Endodermal cell (in vitro differentiated cells): ENCODE results near the gene KIF26A. TPM values are rescaled to one million over a fixed set of nuclear protein-coding genes. Genes with fewer than 3 reads are reported as not detected.
A peak's percentile ranks its signal among the peaks of the same experiment; 100 is the strongest.

Experiments used
- DNase-seq: peaks from one replicate; pipeline ENCODE4 v3.0.0-alpha.2; 2017
- H3K27ac ChIP-seq: 2 replicates; pipeline ENCODE4 v1.5.1; 2013; ENCODE audit warnings: mild to moderate bottlenecking, low read depth, low read length, moderate library complexity
- H3K27me3 ChIP-seq: 2 replicates; pipeline ENCODE4 v1.6.1; 2013; ENCODE audit warnings: mild to moderate bottlenecking, low read length, moderate library complexity; ENCODE audit not compliant: insufficient read depth, control insufficient read depth, poor library complexity, severe bottlenecking
- H3K36me3 ChIP-seq: 2 replicates; pipeline ENCODE4 v1.7.0; 2013; ENCODE audit warnings: mild to moderate bottlenecking, low read length, moderate library complexity; ENCODE audit not compliant: control insufficient read depth, insufficient read depth
- H3K4me1 ChIP-seq: one replicate; pipeline ENCODE4 v1.7.0; 2013; ENCODE audit warnings: low read length; ENCODE audit not compliant: control insufficient read depth, insufficient read depth
- H3K4me3 ChIP-seq: 2 replicates; pipeline ENCODE4 v1.5.1; 2013; ENCODE audit warnings: mild to moderate bottlenecking, low read length, moderate library complexity
- H3K9ac ChIP-seq: 2 replicates; pipeline ENCODE4 v1.6.1; 2013; ENCODE audit warnings: mild to moderate bottlenecking, low read length, moderate library complexity; ENCODE audit not compliant: poor library complexity, severe bottlenecking; ENCODE audit errors: extremely low read depth
- H3K9me3 ChIP-seq: 2 replicates; pipeline ENCODE4 v1.6.1; 2013; ENCODE audit warnings: mild to moderate bottlenecking, low read length, moderate library complexity; ENCODE audit not compliant: control insufficient read depth
- H3K27ac Mint-ChIP-seq: 2 replicates; pipeline ENCODE4 v1.8.0; 2020; ENCODE audit warnings: mixed read lengths
- H3K27me3 Mint-ChIP-seq: 2 replicates; pipeline ENCODE4 v1.8.0; 2021; ENCODE audit warnings: mild to moderate bottlenecking, mixed read lengths; ENCODE audit not compliant: insufficient read depth
- H3K36me3 Mint-ChIP-seq: 2 replicates; pipeline ENCODE4 v1.8.0; 2020; ENCODE audit warnings: low read depth, mixed read lengths
- H3K4me1 Mint-ChIP-seq: 2 replicates; pipeline ENCODE4 v1.8.0; 2020; ENCODE audit warnings: mixed read lengths
- H3K4me3 Mint-ChIP-seq: 2 replicates; pipeline ENCODE4 v1.8.0; 2020; ENCODE audit warnings: mild to moderate bottlenecking, moderate library complexity, mixed read lengths
- H3K9me3 Mint-ChIP-seq: 2 replicates; pipeline ENCODE4 v1.8.0; 2020; ENCODE audit warnings: mild to moderate bottlenecking, mixed read lengths
- CTCF ChIP-seq: fragments of 200-600 bp; sonication (generic); conservative IDR thresholded peaks from 2 replicates; pipeline ENCODE4 v1.5.0; 2021; ENCODE audit warnings: antibody characterized with exemption, mild to moderate bottlenecking
- WGBS, 2 experiments: methylation state at CpG; one replicate each; pipeline versions ENCODE4 v1.1.5 to v1.1.7; 2013; ENCODE audit warnings: missing lambda C conversion rate in 2 of 2, mixed read lengths in 1 of 2; ENCODE audit not compliant: insufficient coverage in 1 of 2, insufficient read length in 1 of 2; 5-methylcytosine and 5-hydroxymethylcytosine counted together
- total RNA-seq, 2 donors: library from RNA; stranded (reverse); fragmentation: NEBNext Ultra II Directional in 1 of 2; extraction: Animal tissue kit (Norgen Biotek cat#: 25700) in 1 of 2; gene quantifications; 2 replicates in 1 of 2; 3 replicates in 1 of 2; pipeline ENCODE4 v1.2.1, GENCODE V29; 2021

The KIF26A gene
- total RNA-seq, 2 donors from 2014 or later: 36.7 to 54.8 TPM

GRCh38 chr14:104118006-104118844, 20.2 kb upstream of the KIF26A start:
- no peaks in the 10 kb centered on the region for H3K9me3 ChIP-seq
- peaks cover 3% of the 10 kb centered on the region for H3K9me3 Mint-ChIP-seq
- H3K4me1 ChIP-seq: no peaks in the 10 kb centered on the region
- no peak overlapping the region for H3K27ac ChIP-seq
- no peak overlapping the region for H3K4me3 ChIP-seq
- H3K36me3 ChIP-seq: no peaks in the 10 kb centered on the region
- peak; percentile 39 for DNase-seq
- H3K9ac ChIP-seq: no peak overlapping the region
- no peak for TF ChIP-seq CTCF
- no peaks in the 10 kb centered on the region for H3K4me1 Mint-ChIP-seq
- peaks cover 65% of the 10 kb centered on the region for H3K27me3 Mint-ChIP-seq
- WGBS, 2 experiments: 88 to 90% methylated on average over 23 to 30 of the region's 30 CpGs
- no peaks in the 10 kb centered on the region for H3K36me3 Mint-ChIP-seq
- H3K27me3 ChIP-seq: peaks cover 73% of the 10 kb centered on the region
- no peak overlapping the region for H3K27ac Mint-ChIP-seq
- no peak overlapping the region for H3K4me3 Mint-ChIP-seq

GRCh38 chr14:104119119-104119487, 19.3 kb upstream of the KIF26A start:
- Mint-ChIP-seq H3K4me1 (no peaks in the 10 kb centered on the region), H3K27me3 (peaks cover 66% of the 10 kb centered on the region), H3K9me3 (peaks cover 9% of the 10 kb centered on the region), H3K4me3 (no peak overlapping the region), H3K36me3 (no peaks in the 10 kb centered on the region), H3K27ac (no peak overlapping the region)
- 84 to 92% methylated on average over 2 to 3 of the region's 3 CpGs for WGBS, 2 experiments
- Histone ChIP-seq H3K4me3 (no peak overlapping the region), H3K27ac (no peak overlapping the region), H3K9ac (no peak overlapping the region), H3K27me3 (peaks cover 73% of the 10 kb centered on the region), H3K9me3 (no peaks in the 10 kb centered on the region), H3K4me1 (no peaks in the 10 kb centered on the region), H3K36me3 (no peaks in the 10 kb centered on the region)
- no peak for TF ChIP-seq CTCF
- peak; percentile 33 for DNase-seq

DNA sequence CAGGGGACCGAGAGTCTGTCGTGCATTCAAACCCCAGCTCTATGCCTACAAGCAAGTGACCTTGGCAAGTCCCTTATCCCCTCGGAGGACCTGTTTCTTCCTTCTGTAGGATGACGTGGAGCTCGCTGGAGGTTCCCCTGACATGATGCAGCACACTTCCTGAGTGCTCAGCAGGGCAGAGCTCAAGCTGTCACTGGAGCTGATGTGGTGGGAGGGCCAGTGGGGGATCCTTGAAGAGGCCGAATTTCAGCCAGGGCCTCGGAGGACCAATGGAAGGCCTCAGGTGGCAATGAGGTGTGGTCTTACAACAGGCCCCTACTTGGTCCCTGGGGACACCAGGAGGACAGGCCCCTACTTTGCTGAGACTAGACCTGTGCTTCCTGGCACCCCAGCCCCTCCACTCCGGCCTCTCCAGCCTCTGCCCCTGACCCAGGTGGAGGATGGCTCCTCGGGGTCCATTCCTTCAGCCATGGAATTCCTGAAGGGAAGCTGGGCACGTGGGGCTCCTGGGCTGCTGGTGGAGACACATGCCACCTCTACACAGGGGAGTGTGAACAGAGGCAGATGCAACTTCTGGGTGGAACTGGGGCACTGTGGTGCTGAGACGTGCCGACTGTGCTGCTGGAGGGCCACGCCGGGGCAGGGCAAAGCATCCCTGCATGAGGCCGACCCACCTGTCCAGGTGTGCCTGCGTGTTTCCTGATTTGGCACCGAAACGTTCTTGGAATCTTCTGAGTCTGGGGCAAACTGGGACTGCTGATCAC, 18.7 kb upstream of the KIF26A start:
- no peaks in the 10 kb centered on the region for H3K4me1 ChIP-seq
- peaks cover 73% of the 10 kb centered on the region for H3K27me3 ChIP-seq
- TF ChIP-seq CTCF: no peak
- DNase-seq: peak; percentile 61
- no peaks in the 10 kb centered on the region for H3K9me3 ChIP-seq
- H3K4me3 Mint-ChIP-seq: no peak overlapping the region
- no peak overlapping the region for H3K4me3 ChIP-seq
- H3K9me3 Mint-ChIP-seq: peaks cover 10% of the 10 kb centered on the region
- no peak overlapping the region for H3K9ac ChIP-seq
- H3K27me3 Mint-ChIP-seq: peaks cover 62% of the 10 kb centered on the region
- H3K27ac ChIP-seq: no peak overlapping the region
- WGBS, 2 experiments: 84 to 85% methylated on average over 16 to 18 of the region's 18 CpGs
- no peaks in the 10 kb centered on the region for H3K36me3 ChIP-seq
- no peaks in the 10 kb centered on the region for H3K4me1 Mint-ChIP-seq
- H3K36me3 Mint-ChIP-seq: no peaks in the 10 kb centered on the region
- H3K27ac Mint-ChIP-seq: no peak overlapping the region
